H1 (cell line): Measurements from ENCODE around the gene TAOK2.

ENCODE experiments used
- CTCF ChIP-seq, 3 experiments: IDR thresholded peaks; 1 replicate in 2 of 3; 2 replicates in 1 of 3; pipeline versions ENCODE4 v1.5.1 to v1.6.1; 2011; ENCODE audit warnings: low read length in 3 of 3, mild to moderate bottlenecking in 3 of 3, inconsistent platforms in 2 of 3, low read depth in 1 of 3, moderate library complexity in 1 of 3; ENCODE audit not compliant: insufficient read depth in 1 of 3; ENCODE audit errors: control extremely low read depth in 1 of 3
- GABPA ChIP-seq: IDR thresholded peaks from 2 replicates; pipeline ENCODE4 v1.6.1; 2011; ENCODE audit warnings: mild to moderate bottlenecking, low read length, moderate library complexity, borderline replicate concordance; ENCODE audit not compliant: insufficient read depth
- JUND ChIP-seq: IDR thresholded peaks from 2 replicates; pipeline ENCODE4 v1.6.1; 2011; ENCODE audit warnings: mild to moderate bottlenecking, improper control_type of control experiment, low read length
- POLR2A ChIP-seq, 2 experiments: IDR thresholded peaks; 1 replicate in 1 of 2; 2 replicates in 1 of 2; pipeline ENCODE4 v1.6.1; 2011; ENCODE audit warnings: low read depth in 2 of 2, low read length in 2 of 2, mild to moderate bottlenecking in 2 of 2; ENCODE audit errors: control extremely low read depth in 1 of 2
- POLR2AphosphoS5 ChIP-seq: IDR thresholded peaks from 2 replicates; pipeline ENCODE4 v1.6.1; 2011; ENCODE audit warnings: low read depth, low read length
- TAF1 ChIP-seq: IDR thresholded peaks from 2 replicates; pipeline ENCODE4 v1.6.1; 2011; ENCODE audit warnings: mild to moderate bottlenecking, low read depth, low read length
- TBP ChIP-seq: IDR thresholded peaks from 2 replicates; pipeline ENCODE4 v1.6.1; 2011; ENCODE audit warnings: low read depth, low read length, improper control_type of control experiment

DNA sequence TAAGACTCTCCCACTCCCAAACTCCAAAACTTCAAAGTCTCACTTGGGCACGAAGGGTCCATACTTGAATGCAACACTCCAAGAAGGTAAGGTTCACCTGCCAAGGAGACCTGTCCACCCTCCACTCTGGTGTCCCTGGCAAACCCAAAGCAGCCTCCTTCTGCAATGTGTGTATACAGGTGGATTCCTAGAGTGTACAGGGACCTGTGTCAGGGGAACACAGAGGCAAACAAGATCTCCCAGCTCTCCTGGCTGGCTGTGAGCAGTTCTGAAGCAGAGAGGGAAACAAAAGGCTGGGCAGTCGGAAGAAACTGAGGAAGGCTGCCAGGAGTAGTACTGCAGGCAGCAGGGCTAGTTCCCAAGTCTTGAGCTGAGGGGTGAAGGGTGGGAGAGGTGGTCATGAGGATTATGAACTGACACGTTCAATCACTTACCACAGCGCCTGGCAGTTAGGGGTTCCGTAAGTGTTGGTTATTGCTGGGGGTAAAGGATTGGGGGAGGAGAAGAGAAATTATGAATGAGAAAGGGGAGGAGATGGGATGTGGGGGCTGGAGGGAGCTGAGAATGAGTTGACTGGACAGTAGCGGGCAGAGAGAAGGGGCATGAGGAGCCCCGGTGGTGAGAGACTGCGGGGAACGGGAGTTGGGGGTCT, 48.4 kb upstream of the TAOK2 start:
- no peak for TF ChIP-seq POLR2A (IDR thresholded peaks at IDR 0.05; ENCODE audit: control extremely low read depth in 1 of 2, low read depth in 2 of 2, low read length in 2 of 2)
- no peak for TF ChIP-seq JUND
- no peak for TF ChIP-seq CTCF (IDR thresholded peaks at IDR 0.05; ENCODE audit: control extremely low read depth in 1 of 3, insufficient read depth in 1 of 3, low read depth in 1 of 3, low read length in 3 of 3)
- TF ChIP-seq TAF1 = no peak
- TF ChIP-seq TBP = no peak
- no peak for TF ChIP-seq POLR2AphosphoS5
- no peak for TF ChIP-seq GABPA
